Measurements from ENCODE around the gene SLC8A3. TPM values are rescaled to one million over a fixed set of nuclear protein-coding genes. Genes with fewer than 3 reads are reported as not detected.

SLC8A3 gene
- total and polyA plus RNA-seq, 2 experiments from 2014 or later = not detected

- Histone ChIP-seq H3K4me2 (ENCODE audit: unreplicated experiment) (no peak overlapping the region), H3K36me3 (ENCODE audit: low read depth) (no peaks in the 10 kb centered on the region), H3K27ac (no peak overlapping the region), H3K27me3 (replicated peaks; ENCODE audit: insufficient read depth) (peaks cover 4% of the 10 kb centered on the region), H3K9me3 (ENCODE audit: low read depth) (no peaks in the 10 kb centered on the region), H3F3A (ENCODE audit: insufficient read depth) (no peaks in the 10 kb centered on the region), H3K4me3 (no peak overlapping the region), H3K9me2 (ENCODE audit: insufficient read depth) (no peaks in the 10 kb centered on the region), H3K9ac (no peak overlapping the region), H3K4me1 (ENCODE audit: insufficient read depth) (no peaks in the 10 kb centered on the region), H2AFZ (no peak overlapping the region), H3K79me2 (ENCODE audit: insufficient read depth) (no peaks in the 10 kb centered on the region), H4K20me1 (ENCODE audit: insufficient read depth) (no peaks in the 10 kb centered on the region)
- no peak for DNase-seq
- 21 to 28% methylated on average over 3 of the region's 3 CpGs for WGBS, 2 experiments (ENCODE audit: low coverage in 1 of 2, low lambda C conversion rate in 2 of 2, missing lambda C conversion rate in 2 of 2)
- in situ Hi-C loops (cut with MboI) = loop anchor here (25.0 kb wide), 1 partner anchor 460 kb away; no protein-coding TSS in a partner anchor
- no peak for TF ChIP-seq EZH2phosphoT487 (IDR thresholded peaks at IDR 0.05; ENCODE audit: insufficient read depth, low read depth)
- TF ChIP-seq EZH2 (IDR thresholded peaks at IDR 0.05; ENCODE audit: insufficient read depth, poor library complexity, severe bottlenecking) = no peak
Measured at GRCh38 chr14:70047598-70048312, 141.0 kb downstream of the SLC8A3 start.

- no peaks in the 10 kb centered on the region for H3K9me2 ChIP-seq (ENCODE audit: insufficient read depth)
- H3K79me2 ChIP-seq (ENCODE audit: insufficient read depth) = no peaks in the 10 kb centered on the region
- H3K9me3 ChIP-seq (ENCODE audit: low read depth) = no peaks in the 10 kb centered on the region
- no peaks in the 10 kb centered on the region for H3K36me3 ChIP-seq (ENCODE audit: low read depth)
- H3K9ac ChIP-seq = no peak overlapping the region
- TF ChIP-seq EZH2 (IDR thresholded peaks at IDR 0.05; ENCODE audit: insufficient read depth, poor library complexity, severe bottlenecking) (no peak), EZH2phosphoT487 (IDR thresholded peaks at IDR 0.05; ENCODE audit: insufficient read depth, low read depth) (no peak)
- H3K4me2 ChIP-seq (ENCODE audit: unreplicated experiment) = no peak overlapping the region
- H3K4me3 ChIP-seq = no peak overlapping the region
- peaks cover 4% of the 10 kb centered on the region for H3K27me3 ChIP-seq (replicated peaks; ENCODE audit: insufficient read depth)
- H2AFZ ChIP-seq = no peak overlapping the region
- H3K4me1 ChIP-seq (ENCODE audit: insufficient read depth) = no peaks in the 10 kb centered on the region
- H3K27ac ChIP-seq = no peak overlapping the region
- peak; percentile 63 for DNase-seq
- no peaks in the 10 kb centered on the region for H4K20me1 ChIP-seq (ENCODE audit: insufficient read depth)
- WGBS, 2 experiments (ENCODE audit: low coverage in 1 of 2, low lambda C conversion rate in 2 of 2, missing lambda C conversion rate in 2 of 2) = 35 to 39% methylated on average over 22 of the region's 22 CpGs
- H3F3A ChIP-seq (ENCODE audit: insufficient read depth) = no peaks in the 10 kb centered on the region
- in situ Hi-C loops (cut with MboI) = loop anchor here (25.0 kb wide), 1 partner anchor 459 kb away; no protein-coding TSS in a partner anchor
Measured at GRCh38 chr14:70045844-70046535, 142.8 kb downstream of the SLC8A3 start.

- H3K9me3 ChIP-seq (ENCODE audit: low read depth) = no peaks in the 10 kb centered on the region
- in situ Hi-C loops (cut with MboI) = loop anchor here (25.0 kb wide), 1 partner anchor 458 kb away; no protein-coding TSS in a partner anchor
- H3K27ac ChIP-seq = no peak overlapping the region
- WGBS, 2 experiments (ENCODE audit: low coverage in 1 of 2, low lambda C conversion rate in 2 of 2, missing lambda C conversion rate in 2 of 2) = 15 to 24% methylated on average over 4 of the region's 4 CpGs
- no peaks in the 10 kb centered on the region for H3K4me1 ChIP-seq (ENCODE audit: insufficient read depth)
- H3F3A ChIP-seq (ENCODE audit: insufficient read depth) = no peaks in the 10 kb centered on the region
- TF ChIP-seq EZH2 (IDR thresholded peaks at IDR 0.05; ENCODE audit: insufficient read depth, poor library complexity, severe bottlenecking) (no peak), EZH2phosphoT487 (IDR thresholded peaks at IDR 0.05; ENCODE audit: insufficient read depth, low read depth) (no peak)
- peak; percentile 34 for DNase-seq
- no peak overlapping the region for H2AFZ ChIP-seq
- H4K20me1 ChIP-seq (ENCODE audit: insufficient read depth) = no peaks in the 10 kb centered on the region
- no peaks in the 10 kb centered on the region for H3K79me2 ChIP-seq (ENCODE audit: insufficient read depth)
- H3K9ac ChIP-seq = no peak overlapping the region
- peaks cover 4% of the 10 kb centered on the region for H3K27me3 ChIP-seq (replicated peaks; ENCODE audit: insufficient read depth)
- no peak overlapping the region for H3K4me2 ChIP-seq (ENCODE audit: unreplicated experiment)
- H3K9me2 ChIP-seq (ENCODE audit: insufficient read depth) = no peaks in the 10 kb centered on the region
- no peak overlapping the region for H3K4me3 ChIP-seq
- H3K36me3 ChIP-seq (ENCODE audit: low read depth) = no peaks in the 10 kb centered on the region
Measured at GRCh38 chr14:70045310-70045709, 143.4 kb downstream of the SLC8A3 start.

GRCh38 chr14:70043001-70043400 lies 145.8 kb downstream of the SLC8A3 start:
- Histone ChIP-seq H3K4me1 (ENCODE audit: insufficient read depth) (no peaks in the 10 kb centered on the region), H3K9me2 (ENCODE audit: insufficient read depth) (no peaks in the 10 kb centered on the region), H3K27me3 (replicated peaks; ENCODE audit: insufficient read depth) (peaks cover 4% of the 10 kb centered on the region), H2AFZ (no peak overlapping the region), H3K79me2 (ENCODE audit: insufficient read depth) (no peaks in the 10 kb centered on the region), H3K4me2 (ENCODE audit: unreplicated experiment) (no peak overlapping the region), H3F3A (ENCODE audit: insufficient read depth) (no peaks in the 10 kb centered on the region), H3K4me3 (no peak overlapping the region), H3K36me3 (ENCODE audit: low read depth) (no peaks in the 10 kb centered on the region), H3K27ac (no peak overlapping the region), H3K9me3 (ENCODE audit: low read depth) (no peaks in the 10 kb centered on the region), H4K20me1 (ENCODE audit: insufficient read depth) (no peaks in the 10 kb centered on the region), H3K9ac (no peak overlapping the region)
- in situ Hi-C loops (cut with MboI) = loop anchor here (25.0 kb wide), 1 partner anchor 456 kb away; no protein-coding TSS in a partner anchor
- TF ChIP-seq EZH2 (IDR thresholded peaks at IDR 0.05; ENCODE audit: insufficient read depth, poor library complexity, severe bottlenecking) = no peak
- TF ChIP-seq EZH2phosphoT487 (IDR thresholded peaks at IDR 0.05; ENCODE audit: insufficient read depth, low read depth) = no peak
- no peak for DNase-seq
- WGBS, 2 experiments (ENCODE audit: low coverage in 1 of 2, low lambda C conversion rate in 2 of 2, missing lambda C conversion rate in 2 of 2) = 26 to 55% methylated on average over 2 of the region's 2 CpGs
